Left lung (tissue), 10 donors: ENCODE results near the gene MAP1A. TPM values are rescaled to one million over a fixed set of nuclear protein-coding genes. Genes with fewer than 3 reads are reported as not detected.

ENCODE experiments used
- ATAC-seq: fragments of 200-7000 bp; cut with Tn5 transposase; one replicate; pipeline ENCODE4 v1.9.1; 2020; ENCODE audit warnings: moderate library complexity
- DNase-seq, 4 donors: peaks; one replicate each; pipeline ENCODE4 v3.0.0-alpha.2; 2013 to 2020
- H3K27ac ChIP-seq, 2 donors: fragments of 200-600 bp; sonication (generic) in 1 of 2; one replicate each; pipeline versions ENCODE4 v1.5.0 to v1.8.0; 2020 to 2021
- H3K27me3 ChIP-seq, 2 donors: fragments of 200-600 bp; sonication (generic) in 1 of 2; one replicate each; pipeline versions ENCODE4 v1.5.0 to v1.8.0; 2020 to 2021
- H3K36me3 ChIP-seq, 2 donors: fragments of 200-600 bp; sonication (generic) in 1 of 2; one replicate each; pipeline versions ENCODE4 v1.5.0 to v1.8.0; 2020 to 2021
- H3K4me1 ChIP-seq, 2 donors: fragments of 200-600 bp; one replicate each; pipeline ENCODE4 v1.8.0; 2021
- H3K4me3 ChIP-seq, 2 donors: fragments of 200-600 bp; sonication (generic) in 1 of 2; one replicate each; pipeline versions ENCODE4 v1.5.0 to v1.8.0; 2020 to 2021; ENCODE audit warnings: mild to moderate bottlenecking in 1 of 2
- H3K9me3 ChIP-seq, 2 donors: fragments of 200-600 bp; sonication (generic) in 1 of 2; one replicate each; pipeline versions ENCODE4 v1.5.0 to v1.8.0; 2020 to 2021
- CTCF ChIP-seq, 2 donors: fragments of 200-600 bp; sonication (generic) in 1 of 2; IDR thresholded peaks; one replicate each; pipeline versions ENCODE4 v1.5.0 to v1.8.0; 2021; ENCODE audit warnings: antibody characterized with exemption in 2 of 2
- intact Hi-C, 2 donors: fragments of 100-400 bp; cut with DNase I; formaldehyde crosslinking; loops; one replicate each; pipeline versions ENCODE4 v1.11.2 to v1.14.2; 2022
- polyA plus RNA-seq, 6 donors: library from polyadenylated mRNA; unstranded; fragments of 120-200 nt; gene quantifications; one replicate each; pipeline ENCODE4 v1.2.1, GENCODE V29; 2013; ENCODE audit not compliant: insufficient read length in 6 of 6
- total RNA-seq, 2 donors: library from RNA; stranded (reverse); fragmentation: NEBNext Ultra II Directional; extraction: Animal tissue kit (Norgen Biotek cat#: 25700); gene quantifications; one replicate each; pipeline ENCODE4 v1.2.1, GENCODE V29; 2021
- donor health status: DM: no; HTN: yes; CAD: no.
- donor health status: DM: no; HTN: no; CAD: no.

The MAP1A gene
- total and polyA plus RNA-seq, 8 donors: 6.4 to 13.4 (median 8.9) TPM

GRCh38 chr15:43522247-43522646, 4.8 kb downstream of the MAP1A start:
- Histone ChIP-seq H3K4me1 (peaks cover 0 to 9% of the 10 kb centered on the region in 2 donors), H3K9me3 (no peaks in the 10 kb centered on the region), H3K36me3 (no peaks in the 10 kb centered on the region), H3K4me3 (no peak overlapping the region), H3K27ac (no peak overlapping the region), H3K27me3 (peaks cover 0 to 21% of the 10 kb centered on the region in 2 donors)
- ATAC-seq (no peak), DNase-seq (no peak)
- TF ChIP-seq CTCF (IDR thresholded peaks at IDR 0.05): no peak
- intact Hi-C loops: no loop called here

GRCh38 chr15:43523646-43524045, 6.2 kb downstream of the MAP1A start:
- no peak for TF ChIP-seq CTCF (IDR thresholded peaks at IDR 0.05)

GRCh38 chr15:43524254-43524845, 6.9 kb downstream of the MAP1A start:
- intact Hi-C loops: no loop called here

More at GRCh38 chr15:43523646-43524045, 6.2 kb downstream of the MAP1A start:
- Histone ChIP-seq H3K4me1 (no peaks in the 10 kb centered on the region), H3K36me3 (no peaks in the 10 kb centered on the region), H3K27ac (no peak overlapping the region), H3K27me3 (peaks cover 0 to 7% of the 10 kb centered on the region in 2 donors), H3K4me3 (no peak overlapping the region), H3K9me3 (no peaks in the 10 kb centered on the region)
- no peak for ATAC-seq
- intact Hi-C loops: no loop called here
- DNase-seq: no peak

GRCh38 chr15:43525131-43525530, 7.7 kb downstream of the MAP1A start:
- no peak for ATAC-seq
- no peak for TF ChIP-seq CTCF (IDR thresholded peaks at IDR 0.05)

More at GRCh38 chr15:43524254-43524845, 6.9 kb downstream of the MAP1A start:
- no peak for DNase-seq
- no peaks in the 10 kb centered on the region for H3K36me3 ChIP-seq
- H3K4me3 ChIP-seq: no peak overlapping the region
- H3K9me3 ChIP-seq: no peaks in the 10 kb centered on the region
- H3K4me1 ChIP-seq: no peaks in the 10 kb centered on the region
- H3K27ac ChIP-seq: no peak overlapping the region
- peaks cover 0 to under 1% of the 10 kb centered on the region in 2 donors for H3K27me3 ChIP-seq
- TF ChIP-seq CTCF (IDR thresholded peaks at IDR 0.05): no peak
- ATAC-seq: no peak

GRCh38 chr15:43526261-43526930, 9.0 kb downstream of the MAP1A start:
- Histone ChIP-seq H3K36me3 (no peaks in the 10 kb centered on the region), H3K9me3 (no peaks in the 10 kb centered on the region), H3K27ac (no peak overlapping the region), H3K27me3 (no peaks in the 10 kb centered on the region), H3K4me3 (no peak overlapping the region), H3K4me1 (no peaks in the 10 kb centered on the region)
- ATAC-seq (no peak), DNase-seq (no peak)
- no peak for TF ChIP-seq CTCF (IDR thresholded peaks at IDR 0.05)
- intact Hi-C loops: no loop called here

More at GRCh38 chr15:43525131-43525530, 7.7 kb downstream of the MAP1A start:
- no peaks in the 10 kb centered on the region for H3K36me3 ChIP-seq
- intact Hi-C loops: no loop called here
- H3K27me3 ChIP-seq: no peaks in the 10 kb centered on the region
- no peak overlapping the region for H3K27ac ChIP-seq
- H3K4me1 ChIP-seq: no peaks in the 10 kb centered on the region
- H3K9me3 ChIP-seq: no peaks in the 10 kb centered on the region
- H3K4me3 ChIP-seq: no peak overlapping the region
- no peak for DNase-seq
